SK-N-MC (cell line): Measurements from ENCODE around the gene ARID2.

Experiments used
- EZH2 ChIP-seq: fragments of 200-600 bp; sonication (generic); IDR thresholded peaks from one replicate; pipeline ENCODE4 v1.6.1; 2017; ENCODE audit warnings: antibody characterized with exemption
- POLR2AphosphoS5 ChIP-seq: IDR thresholded peaks from 2 replicates; pipeline ENCODE4 v1.6.1; 2012; ENCODE audit warnings: mild to moderate bottlenecking, low read depth, low read length, borderline replicate concordance

GRCh38 chr12:45914090-45914489 is 184.6 kb downstream of the ARID2 start:
- TF ChIP-seq POLR2AphosphoS5: peak; percentile 14; the same call in 1 of the 2 replicates
- no peak for TF ChIP-seq EZH2
